ENCODE measurements around the gene CERS6. TPM values are rescaled to one million over a fixed set of nuclear protein-coding genes. Genes with fewer than 3 reads are reported as not detected.

Gene CERS6
- total and polyA plus RNA-seq, 2 experiments from 2014 or later, result 7.4 to 35.0 TPM

- H3K9me2 ChIP-seq (ENCODE audit: insufficient read depth), result no peaks in the 10 kb centered on the region; the same call in 1 of the 2 replicates
- peaks cover 34% of the 10 kb centered on the region for H3K4me1 ChIP-seq (ENCODE audit: insufficient read depth)
- Mint-ChIP-seq H3K27ac (no peak overlapping the region), H3K4me3 (no peak overlapping the region), H3K36me3 (ENCODE audit: low read depth) (no peaks in the 10 kb centered on the region), H3K4me1 (peaks cover 54% of the 10 kb centered on the region), H3K9me3 (no peaks in the 10 kb centered on the region), H3K27me3 (ENCODE audit: insufficient read depth, low read depth, poor library complexity) (no peaks in the 10 kb centered on the region)
- H3K27ac ChIP-seq (ENCODE audit: low read depth), result no peak overlapping the region
- H3K4me2 ChIP-seq, result no peak overlapping the region
- peak; percentile 38; the same call in 2 of the 3 replicates for ATAC-seq
- H3K36me3 ChIP-seq (ENCODE audit: insufficient read depth), result no peaks in the 10 kb centered on the region
- 0 out of 2 replicates have a peak, but pooled peaks cover 5% of the 10 kb centered on the region for H4K20me1 ChIP-seq (replicated peaks; ENCODE audit: insufficient read depth)
- H3K4me3 ChIP-seq, result no peak overlapping the region
- no peaks in the 10 kb centered on the region for H3F3A ChIP-seq (replicated peaks; ENCODE audit: low read depth)
- H2AFZ ChIP-seq, result no peak overlapping the region
- DNase-seq (ENCODE audit: low spot score), result peak; percentile 39
- H3K27me3 ChIP-seq (ENCODE audit: insufficient read depth), result no peaks in the 10 kb centered on the region
- peaks cover 96% of the 10 kb centered on the region for H3K79me2 ChIP-seq (replicated peaks; ENCODE audit: insufficient read depth)
- TF ChIP-seq EZH2 (IDR thresholded peaks at IDR 0.05; ENCODE audit: low read depth, unreplicated experiment), result no peak
Observed at GRCh38 chr2:168525020-168525419, 68.9 kb downstream of the CERS6 start.

- Histone ChIP-seq H3F3A (replicated peaks; ENCODE audit: low read depth) (no peaks in the 10 kb centered on the region), H3K4me3 (no peak overlapping the region), H3K27me3 (ENCODE audit: insufficient read depth) (no peaks in the 10 kb centered on the region), H3K4me2 (peak overlapping the region; percentile 6; the same call in 1 of the 2 replicates), H3K36me3 (ENCODE audit: insufficient read depth) (no peaks in the 10 kb centered on the region), H3K79me2 (replicated peaks; ENCODE audit: insufficient read depth) (peaks cover 94% of the 10 kb centered on the region), H3K4me1 (ENCODE audit: insufficient read depth) (peaks cover 33% of the 10 kb centered on the region), H3K27ac (ENCODE audit: low read depth) (no peak overlapping the region), H4K20me1 (replicated peaks; ENCODE audit: insufficient read depth) (0 out of 2 replicates have a peak, but pooled peaks cover 5% of the 10 kb centered on the region), H3K9me2 (ENCODE audit: insufficient read depth) (no peaks in the 10 kb centered on the region; the same call in 1 of the 2 replicates), H2AFZ (no peak overlapping the region)
- Mint-ChIP-seq H3K27me3 (ENCODE audit: insufficient read depth, low read depth, poor library complexity) (no peaks in the 10 kb centered on the region), H3K4me3 (no peak overlapping the region), H3K9me3 (no peaks in the 10 kb centered on the region), H3K36me3 (ENCODE audit: low read depth) (no peaks in the 10 kb centered on the region), H3K27ac (0 out of 2 replicates have a peak overlapping the region, but pooled peaks have one; percentile 41), H3K4me1 (peaks cover 51% of the 10 kb centered on the region)
- DNase-seq (ENCODE audit: low spot score), result no peak
- no peak for ATAC-seq
- no peak for TF ChIP-seq STAT1 (IDR thresholded peaks at IDR 0.05; ENCODE audit: unreplicated experiment)
- TF ChIP-seq CREB1 (CRISPR knock-in tag; IDR thresholded peaks at IDR 0.05; ENCODE audit: low read depth), result no peak
- no peak for TF ChIP-seq ZNF462 (CRISPR knock-in tag; IDR thresholded peaks at IDR 0.05)
- TF ChIP-seq EZH2 (IDR thresholded peaks at IDR 0.05; ENCODE audit: low read depth, unreplicated experiment), result no peak
- no peak for TF ChIP-seq POLR2AphosphoS5 (IDR thresholded peaks at IDR 0.05; ENCODE audit: low read depth)
- no peak for TF ChIP-seq ZNF331 (CRISPR knock-in tag; IDR thresholded peaks at IDR 0.05; ENCODE audit: low read depth)
Observed at GRCh38 chr2:168525716-168526446, 69.8 kb downstream of the CERS6 start.
